ENCODE results near the gene GSDME.

The GSDME gene

DNA sequence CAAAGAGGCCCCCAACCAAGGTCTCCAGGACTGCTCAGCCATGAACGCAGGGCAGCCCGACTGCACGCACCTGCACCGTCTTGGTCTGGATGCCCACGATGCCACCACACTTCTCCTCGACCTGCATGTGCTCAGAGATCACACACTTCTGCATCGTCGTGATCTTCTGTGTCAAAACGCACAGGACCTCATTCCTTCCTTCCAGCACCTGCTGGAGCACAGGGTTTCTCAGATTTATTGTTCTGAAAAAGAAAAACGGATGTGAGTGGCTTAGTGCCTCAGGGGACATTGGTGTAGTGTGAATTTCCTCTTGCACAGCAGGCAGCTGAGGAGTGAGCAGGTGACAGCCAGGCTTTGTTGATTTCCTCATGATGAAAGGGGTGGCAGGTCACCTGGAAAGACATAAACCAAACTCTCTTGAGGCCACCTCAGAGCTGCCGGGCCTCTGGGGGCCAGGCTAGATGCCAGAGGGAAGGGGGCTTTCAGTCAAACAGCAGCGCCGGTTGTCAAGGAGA lies 38.2 kb downstream of the GSDME start:
- no peak for DNase-seq

DNA sequence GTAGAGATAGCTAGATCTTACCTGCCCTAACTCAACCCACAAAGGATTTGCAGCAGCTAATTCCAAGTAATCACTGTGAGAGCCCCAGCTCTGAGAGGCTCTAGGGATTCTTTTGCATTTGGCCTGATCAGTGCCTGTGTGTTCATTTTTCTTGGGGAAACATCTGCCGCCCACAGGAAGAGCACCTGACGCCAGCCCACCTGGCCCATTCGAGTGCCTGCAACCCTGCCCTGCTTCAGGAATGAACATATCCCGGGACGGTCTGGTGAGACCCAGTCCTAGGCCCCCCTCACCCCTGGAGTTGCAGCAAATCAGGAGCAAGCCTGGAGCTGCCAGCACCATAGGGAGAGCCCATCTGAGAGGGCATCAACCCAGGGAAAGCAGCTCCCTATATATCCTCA lies 38.8 kb downstream of the GSDME start:
- DNase-seq, result no peak

DNA sequence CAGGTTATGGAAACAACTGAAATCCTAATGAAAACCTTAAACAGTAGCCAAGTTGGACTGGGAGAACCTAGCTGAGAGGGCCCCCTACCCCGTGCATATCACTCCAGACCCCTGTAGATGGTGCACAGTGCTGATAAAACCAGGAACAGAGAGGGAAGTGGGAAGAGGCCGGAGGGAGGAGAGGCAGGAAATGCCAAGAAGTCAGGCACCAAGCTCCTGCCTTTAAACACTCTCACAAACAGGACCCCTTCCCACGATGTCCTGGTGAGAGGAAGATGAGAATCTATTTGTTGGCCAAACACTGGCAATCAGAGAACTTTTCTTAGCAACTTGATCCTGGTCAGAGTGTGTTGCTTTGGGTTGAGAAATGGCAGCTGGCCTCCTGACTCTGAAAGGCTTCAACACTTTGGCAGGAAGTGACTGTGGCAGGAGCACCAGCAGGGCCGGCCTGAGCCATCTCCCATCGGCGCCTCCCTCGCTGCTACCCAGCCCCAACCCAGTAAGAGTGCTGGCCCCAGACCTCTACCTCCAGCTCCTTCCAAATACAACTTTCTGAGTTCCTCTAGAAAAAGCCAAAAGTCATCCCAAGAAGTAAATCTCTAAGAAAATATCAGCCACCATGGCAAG lies 39.5 kb downstream of the GSDME start:
- no peak for DNase-seq

DNA sequence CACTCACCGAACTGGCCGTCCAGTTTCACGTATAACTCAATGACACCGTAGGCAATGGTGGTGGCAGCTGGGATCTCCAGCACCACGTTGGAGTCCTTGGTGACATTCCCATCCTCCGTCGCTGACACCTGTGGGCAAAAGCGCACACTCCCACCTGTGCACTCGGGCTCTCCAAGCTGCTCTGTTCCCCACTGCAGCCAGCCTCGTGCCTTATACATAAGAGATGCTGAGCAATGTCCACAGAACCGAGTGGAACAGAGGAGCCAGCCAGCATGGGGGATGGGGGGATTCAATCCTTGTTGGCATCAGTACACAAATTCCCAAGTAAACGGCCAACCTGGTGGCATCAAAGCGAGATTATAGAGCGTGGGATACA lies 40.0 kb downstream of the GSDME start:
- no peak for DNase-seq

DNA sequence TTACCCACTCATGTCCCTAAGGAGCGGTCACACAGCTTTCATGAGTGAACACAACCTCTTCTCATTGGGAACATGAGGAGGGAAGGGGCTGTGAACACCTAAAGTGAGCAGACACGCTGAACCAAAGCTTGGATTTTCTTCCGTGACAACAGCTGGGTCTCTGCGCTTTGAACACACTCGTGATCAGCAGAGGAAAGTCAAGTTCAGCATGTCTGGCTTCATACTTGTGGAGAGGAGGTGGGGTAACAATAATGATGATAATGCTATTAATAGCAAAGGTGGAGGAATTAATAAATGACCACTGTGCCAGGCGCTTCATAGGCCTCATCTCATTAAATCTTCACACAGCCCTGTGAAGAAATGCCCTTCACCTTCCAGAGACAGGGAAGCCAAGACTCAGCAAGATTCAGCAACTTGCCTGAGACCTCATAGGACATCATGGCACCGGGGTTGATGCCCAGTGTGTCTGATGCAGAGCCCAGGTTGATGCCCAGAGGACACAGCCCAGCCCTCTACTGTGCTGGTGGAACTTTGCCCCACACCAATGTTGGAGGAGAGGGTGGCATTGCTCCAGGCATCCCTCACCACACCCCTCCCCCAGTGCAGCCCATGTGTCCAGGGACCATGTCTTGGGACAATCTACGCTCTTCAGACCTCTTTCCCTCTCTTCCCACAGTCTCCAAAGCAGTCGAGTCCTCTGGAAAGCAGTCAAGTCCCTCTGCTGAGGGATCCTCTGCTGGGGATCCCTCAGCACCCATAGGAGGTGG lies 40.6 kb downstream of the GSDME start:
- no peak for DNase-seq

DNA sequence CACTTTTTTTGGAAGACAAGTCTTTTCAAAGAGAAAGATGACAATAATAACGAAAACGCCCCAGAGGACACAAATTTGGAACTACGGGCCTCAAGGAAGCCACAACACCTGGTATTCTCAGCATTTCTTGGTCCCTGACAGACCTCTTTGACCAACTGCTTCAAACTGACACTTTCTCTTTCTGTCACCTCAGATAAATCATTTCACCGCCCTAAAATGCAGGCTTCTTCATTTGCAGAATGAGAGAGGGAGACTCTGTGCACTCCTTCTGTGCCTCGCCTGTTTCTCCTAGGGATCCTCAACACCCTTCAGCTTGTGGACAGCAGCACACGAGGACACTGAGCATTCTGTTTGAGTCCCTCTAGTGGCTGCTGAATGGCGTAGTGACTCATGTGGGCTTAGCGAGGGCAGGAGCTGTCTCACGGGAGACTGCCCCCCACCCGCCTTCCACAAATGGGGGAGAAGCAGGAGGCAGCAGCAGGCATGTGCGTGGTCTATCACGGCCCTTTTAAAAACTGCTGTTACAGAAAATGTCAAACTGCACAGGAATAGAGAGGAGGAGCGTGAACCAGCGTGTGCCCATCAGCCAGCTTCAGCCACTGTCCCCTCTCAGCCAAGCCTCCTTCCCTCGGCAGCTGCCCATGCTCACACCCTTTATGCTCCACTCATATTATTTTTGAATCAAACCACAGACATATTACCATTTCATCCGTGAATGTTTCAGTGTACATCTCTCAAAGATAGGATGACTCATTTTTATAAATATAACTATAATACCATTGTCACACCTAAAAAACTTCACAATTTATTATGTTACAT lies 41.4 kb downstream of the GSDME start:
- no peak for DNase-seq

DNA sequence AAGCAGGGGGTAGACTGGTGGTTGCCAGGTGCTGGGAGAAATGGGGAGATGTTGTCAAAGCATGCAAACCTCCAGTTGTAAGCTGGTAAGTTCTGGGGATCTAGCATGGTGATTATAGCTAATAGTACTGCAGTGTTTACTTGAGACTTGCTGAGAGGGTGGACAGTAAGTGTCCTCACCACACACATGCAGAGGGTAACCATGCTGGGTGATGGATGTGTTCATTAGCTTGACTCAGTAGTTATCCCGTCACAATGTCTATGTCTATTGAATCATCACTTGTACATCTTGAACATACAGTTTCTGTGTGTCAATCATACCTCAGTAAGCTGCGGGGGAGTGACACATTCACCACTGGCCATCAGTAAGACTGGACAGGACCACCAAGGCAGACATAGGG lies 42.1 kb downstream of the GSDME start:
- no peak for DNase-seq

DNA sequence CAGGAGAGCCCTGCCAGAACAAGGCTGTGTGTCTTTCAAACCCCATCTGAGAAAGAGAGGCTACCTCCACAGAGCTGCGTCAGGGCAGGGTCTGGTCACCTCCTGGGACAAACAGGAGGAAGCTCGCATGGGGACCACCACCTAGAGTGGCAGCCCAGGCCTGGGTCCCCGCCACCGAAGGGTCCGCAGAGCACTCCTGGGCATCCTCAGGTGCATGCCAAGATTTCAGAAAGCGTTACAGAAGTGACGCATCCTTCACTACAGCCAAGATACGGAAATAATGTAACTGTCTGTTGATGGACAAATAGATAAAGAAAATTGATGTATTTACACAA lies 42.6 kb downstream of the GSDME start:
- no peak for DNase-seq

DNA sequence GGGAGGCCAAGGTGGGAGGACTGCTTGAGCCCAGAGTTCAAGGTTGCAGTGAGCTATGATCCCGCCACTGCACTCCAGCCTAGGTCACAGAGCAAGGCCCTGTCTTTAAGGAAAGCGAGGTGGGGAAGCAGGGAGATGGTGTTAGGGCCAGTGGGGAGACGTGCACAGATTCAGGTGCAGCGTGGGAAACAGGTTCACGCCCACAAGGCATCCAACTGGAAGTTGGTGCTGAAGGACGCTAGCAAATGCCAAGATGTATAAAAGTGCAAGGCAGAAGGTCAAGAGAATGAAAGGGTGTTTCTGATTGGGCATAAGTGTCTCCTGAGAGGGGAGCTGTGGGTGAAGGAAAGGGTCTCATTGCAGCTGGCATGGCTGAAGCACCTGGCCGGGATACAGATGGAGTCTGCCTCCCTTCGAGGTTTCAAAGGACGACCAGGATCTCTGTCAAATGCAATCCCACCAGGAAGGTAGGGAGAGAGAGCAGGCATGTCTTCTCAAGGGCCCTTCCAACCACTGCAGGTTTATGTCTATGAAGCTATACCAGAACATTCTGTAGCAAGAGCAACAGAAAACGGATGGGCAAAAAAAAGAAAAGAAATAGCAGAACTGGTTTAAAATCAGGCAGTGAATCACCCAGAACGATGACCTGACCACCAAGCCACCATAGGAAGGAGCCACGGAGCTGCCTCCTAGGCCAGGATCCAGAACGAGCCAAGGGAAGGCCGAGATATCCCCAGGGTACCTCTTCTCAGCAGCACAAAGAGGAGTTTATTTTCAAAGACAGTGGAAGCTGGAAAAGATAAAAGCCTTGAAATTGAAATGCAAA lies 43.2 kb downstream of the GSDME start:
- no peak for DNase-seq

DNA sequence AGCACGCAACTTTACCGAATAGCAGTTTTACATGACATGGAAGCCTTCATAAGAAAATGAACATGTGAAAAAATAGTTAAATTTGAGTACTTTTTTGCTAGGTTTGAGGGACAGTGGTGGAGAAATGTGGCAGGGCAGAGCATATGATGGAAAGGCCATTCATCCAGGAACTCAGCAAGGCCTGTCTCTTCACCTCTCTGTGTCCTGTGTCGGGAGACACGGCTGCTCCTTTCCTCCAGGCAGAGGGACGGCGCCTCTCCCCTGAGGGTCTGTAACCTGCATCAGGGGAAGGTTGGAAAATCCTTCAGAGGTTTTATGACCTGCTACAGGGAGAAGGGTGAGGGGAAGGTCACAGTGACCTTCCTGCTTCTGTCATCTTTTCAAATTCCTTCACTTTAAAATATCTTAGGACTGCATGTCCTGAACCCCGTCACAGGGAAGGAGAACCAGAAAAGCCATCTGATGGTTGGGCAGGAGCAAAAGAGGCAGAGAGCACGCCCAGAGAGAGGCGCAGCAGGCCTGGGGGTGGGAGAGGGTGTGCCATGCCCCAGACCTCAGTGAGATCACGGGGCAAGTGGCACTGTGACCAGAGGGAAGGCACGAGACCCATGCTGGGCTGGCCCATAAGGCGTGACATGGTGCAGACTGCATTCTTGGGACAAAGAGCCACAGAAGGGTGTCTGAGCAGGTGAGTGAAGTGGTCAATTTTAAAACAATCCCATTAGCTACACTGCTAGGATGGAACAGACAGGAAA lies 44.0 kb downstream of the GSDME start:
- DNase-seq, result no peak

DNA sequence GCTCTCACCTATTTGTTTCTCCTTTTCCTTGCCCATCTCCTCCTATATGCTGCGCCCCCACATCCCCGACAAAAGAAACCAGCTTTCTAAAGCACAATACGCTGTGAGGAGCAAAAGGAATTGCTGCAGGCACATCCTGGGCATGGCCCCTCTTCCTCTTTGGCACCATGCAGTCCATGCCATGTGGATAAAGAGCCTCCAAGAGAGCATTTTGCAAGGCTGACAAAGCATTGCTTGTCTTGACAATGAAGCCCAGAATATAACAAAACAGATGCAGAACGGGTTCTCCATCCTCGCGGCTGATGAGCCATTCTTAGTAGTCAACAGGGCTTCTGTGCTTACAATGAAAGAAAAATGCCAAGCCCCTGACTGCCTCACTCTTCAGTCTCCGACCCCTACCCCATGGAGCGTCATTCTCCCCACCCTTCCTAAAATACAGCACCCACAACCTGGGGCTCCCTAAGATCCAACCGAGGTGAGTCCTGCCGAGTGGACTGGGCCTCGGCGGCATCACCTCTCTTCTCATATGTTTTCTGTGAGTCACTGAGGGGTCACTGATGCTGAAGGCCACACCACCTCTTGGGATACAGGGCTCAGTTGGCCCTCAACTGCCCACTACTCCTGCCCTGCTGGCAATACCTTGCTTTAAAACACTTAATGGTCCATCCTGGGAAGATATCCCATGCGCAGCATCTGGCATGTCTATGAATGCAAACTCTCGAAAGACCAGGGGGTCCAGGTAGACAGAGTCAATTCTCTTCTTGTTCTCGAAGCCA lies 47.5 kb downstream of the GSDME start:
- no peak for DNase-seq

DNA sequence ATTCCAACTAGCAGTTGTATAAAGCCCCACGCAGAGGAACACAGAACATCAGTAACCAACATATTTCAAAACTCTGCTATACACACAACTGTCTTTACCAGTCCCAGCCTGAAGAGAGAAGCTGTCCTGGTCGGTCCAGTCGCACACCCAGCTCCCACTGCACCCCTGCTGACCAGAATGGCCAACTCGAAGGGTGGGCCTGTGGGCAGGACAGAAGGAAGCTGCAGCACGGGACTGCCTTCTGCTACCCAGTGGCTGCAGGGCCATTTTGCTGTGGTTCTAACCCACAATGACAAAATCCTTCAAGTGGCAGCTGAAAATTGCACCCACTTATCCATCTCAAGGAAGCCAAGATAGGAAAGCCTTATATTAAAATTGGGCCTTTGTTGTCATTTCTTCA lies 48.2 kb downstream of the GSDME start:
- DNase-seq, result no peak

DNA sequence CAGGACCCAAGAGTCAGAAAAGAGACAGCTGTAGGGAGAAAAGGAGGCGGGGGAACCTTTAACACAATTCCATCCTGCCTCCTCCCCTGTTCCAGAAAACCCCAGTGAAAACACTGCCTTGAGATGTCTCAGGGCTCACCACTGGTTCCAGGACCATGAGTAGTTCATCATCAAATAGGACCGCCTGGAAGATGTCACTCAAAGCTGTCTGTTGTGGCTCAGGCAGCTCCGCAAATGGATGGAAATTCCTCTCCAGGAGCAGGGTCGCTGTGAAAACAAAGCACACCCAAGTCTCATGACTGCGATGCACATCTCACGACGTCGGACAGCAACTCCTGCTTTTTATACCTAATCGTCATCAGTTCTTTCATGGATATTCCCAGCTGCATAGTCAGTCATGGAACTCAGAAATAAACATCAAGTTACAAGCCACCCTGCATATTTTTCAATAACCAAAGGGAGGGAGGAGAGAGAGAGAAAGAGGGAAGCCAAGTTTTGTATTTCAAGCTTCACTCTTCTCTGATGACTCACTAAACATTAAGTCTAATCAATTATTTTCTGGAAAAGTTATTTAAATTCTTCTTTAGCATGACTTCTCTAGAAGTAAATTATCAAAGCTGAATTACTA lies 49.2 kb downstream of the GSDME start:
- DNase-seq, result no peak

DNA sequence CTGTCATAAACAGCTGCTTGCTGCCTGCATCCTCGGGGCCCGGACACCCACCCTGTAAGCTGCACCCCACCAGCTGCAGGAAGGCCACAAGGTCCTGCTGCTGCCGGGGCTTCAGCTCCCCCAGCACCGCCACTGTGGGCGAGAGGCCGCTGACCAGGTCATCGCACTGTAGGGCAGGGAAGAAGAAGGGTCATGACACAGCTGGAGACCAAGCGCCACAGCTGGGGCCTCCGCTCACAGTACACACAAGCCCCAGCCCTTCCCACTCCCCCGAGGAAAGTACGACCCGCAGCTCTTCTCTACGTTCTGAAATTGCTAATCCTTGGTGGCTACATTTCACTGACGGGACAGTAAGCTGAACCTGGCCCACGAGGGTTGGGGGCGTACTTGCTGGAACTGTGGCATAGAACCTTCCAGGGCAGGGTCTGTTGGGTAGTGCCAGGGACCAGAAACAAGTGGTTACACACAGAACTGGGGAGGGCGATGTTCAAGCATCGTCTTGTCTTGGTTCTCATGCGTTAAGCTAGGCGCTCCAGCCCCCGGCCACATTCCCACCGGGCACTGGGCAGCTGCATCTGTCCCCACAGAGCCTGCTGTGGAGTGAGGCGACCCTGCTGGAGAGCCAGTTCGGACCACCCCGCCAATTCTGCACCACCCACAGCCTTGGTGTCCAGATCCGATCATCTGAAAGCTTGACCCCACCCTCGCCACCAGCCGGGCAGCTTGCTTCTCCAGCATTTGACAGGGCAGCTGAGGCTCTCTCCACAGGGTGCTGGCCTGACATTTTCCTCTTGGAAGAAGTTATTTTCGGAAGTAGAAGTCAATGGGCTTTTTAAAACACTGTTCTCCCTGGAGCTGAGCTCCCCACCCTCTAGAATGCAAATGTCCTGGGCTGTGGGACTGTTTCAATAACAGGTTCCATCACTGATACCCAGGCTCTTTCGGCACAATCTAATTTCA lies 50.8 kb downstream of the GSDME start:
- DNase-seq, result no peak

DNA sequence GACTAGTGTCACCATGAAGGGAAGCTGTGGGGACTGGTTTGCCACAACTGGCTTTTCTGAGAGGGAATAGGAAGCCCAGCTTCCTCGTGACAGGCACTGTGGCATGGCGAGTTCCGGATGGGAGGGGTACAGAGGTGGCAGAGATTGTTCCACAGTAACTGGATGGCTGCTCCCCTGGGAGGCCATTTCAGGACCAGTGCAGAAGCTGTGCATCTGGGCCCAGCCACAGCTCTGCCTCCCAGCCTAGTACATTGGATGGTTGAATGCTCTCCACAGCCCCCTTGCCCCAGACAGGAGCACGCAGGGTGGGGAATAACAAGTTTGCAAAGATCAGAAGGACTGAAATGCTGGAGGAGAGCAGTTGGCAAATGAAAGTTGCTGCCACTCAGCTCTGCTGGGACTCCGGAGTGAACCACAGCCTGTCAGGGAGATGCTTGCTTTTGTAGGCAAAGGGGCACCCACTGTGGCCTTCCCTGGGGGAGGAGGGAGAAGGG lies 51.8 kb downstream of the GSDME start:
- DNase-seq, result no peak

DNA sequence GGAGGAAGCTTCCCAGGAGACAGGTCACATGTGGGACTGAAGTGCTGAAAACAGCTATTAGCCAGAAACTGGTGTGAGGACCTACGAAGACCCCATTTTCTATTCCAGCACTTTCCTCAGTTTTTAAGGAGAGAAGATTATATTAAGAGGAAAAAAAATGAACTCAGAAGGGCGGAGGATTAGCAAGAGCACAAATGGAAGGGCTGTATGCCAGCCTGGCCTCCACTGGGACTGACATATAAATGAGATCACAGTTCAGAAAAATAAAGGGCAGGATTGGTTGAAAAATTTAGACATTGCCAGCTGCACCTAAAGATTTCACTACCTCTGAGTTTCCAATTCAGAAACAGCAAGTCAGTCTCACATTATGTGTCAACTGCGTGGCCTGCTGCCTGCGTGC lies 53.0 kb downstream of the GSDME start:
- no peak for DNase-seq

DNA sequence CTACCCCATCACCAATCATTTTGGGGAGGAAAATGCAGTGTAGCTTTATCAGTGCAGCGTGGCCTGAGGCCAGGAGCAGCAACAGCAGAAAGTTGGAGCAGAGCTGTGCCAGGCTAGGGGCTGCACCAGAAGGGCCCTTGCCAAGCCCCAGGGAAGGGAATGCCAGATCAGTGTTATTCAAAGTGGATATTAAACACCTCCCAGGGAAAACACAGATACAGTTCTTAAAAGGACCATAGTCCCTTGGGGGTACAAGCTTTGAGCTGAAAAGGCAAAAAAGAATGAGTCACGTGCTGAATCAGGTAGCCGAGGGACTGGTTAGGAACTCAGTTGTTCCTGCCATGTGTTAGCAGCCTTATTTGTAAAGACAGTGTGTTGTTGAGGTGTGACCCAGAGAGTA lies 54.0 kb downstream of the GSDME start:
- no peak for DNase-seq

DNA sequence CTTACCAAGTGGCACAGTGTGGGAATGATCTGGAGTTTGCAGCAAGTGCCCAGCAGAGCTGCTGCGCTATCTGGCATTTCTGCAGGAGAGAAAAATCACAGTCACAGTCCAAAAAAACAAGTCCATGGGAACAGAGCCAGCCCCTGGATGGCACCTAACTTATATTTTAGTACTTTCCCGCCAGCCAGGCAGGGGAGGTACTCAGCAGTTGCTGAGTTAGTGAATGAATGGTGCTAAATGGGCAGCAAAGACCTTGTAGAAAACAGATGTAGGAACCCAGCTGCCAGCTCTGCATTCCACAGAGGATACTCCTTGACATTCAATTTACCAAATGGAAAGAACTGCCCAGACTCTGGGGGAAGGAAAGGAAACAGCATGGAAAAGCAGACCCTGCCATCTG lies 54.5 kb downstream of the GSDME start:
- DNase-seq, result no peak
